ENCODE results near the gene KANSL1.

DNA sequence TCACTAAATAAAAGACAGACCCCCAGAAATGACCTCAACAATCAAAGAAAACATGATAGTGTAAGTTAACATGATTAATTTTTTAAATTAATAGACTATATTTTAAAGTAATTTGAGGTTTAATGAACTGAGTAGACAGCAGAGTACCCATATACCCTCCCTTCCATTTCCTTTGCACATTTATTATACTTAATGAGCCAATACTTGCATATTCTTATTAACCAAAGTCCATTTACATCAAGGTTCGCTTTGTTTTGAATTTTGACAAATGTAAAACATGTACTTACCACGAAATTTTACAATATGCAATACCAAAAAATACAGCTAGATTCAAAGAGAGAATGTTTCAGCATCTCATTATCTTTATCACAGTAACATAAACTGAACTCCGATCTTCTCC lies 72.7 kb downstream of the KANSL1 start:
- TF ChIP-seq EZH2 (IDR thresholded peaks at IDR 0.05; ENCODE audit: insufficient read depth, poor library complexity, severe bottlenecking) (no peak), EZH2phosphoT487 (IDR thresholded peaks at IDR 0.05; ENCODE audit: insufficient read depth, low read depth) (no peak)

All from GM23248 (cell line).